Right lung (tissue), 5 donors: ENCODE measurements around the gene MNX1. TPM values are rescaled to one million over a fixed set of nuclear protein-coding genes. Genes with fewer than 3 reads are reported as not detected.

Experiments used
- DNase-seq, 2 donors: peaks; one replicate each; pipeline ENCODE4 v3.0.0-alpha.2; 2013
- polyA plus RNA-seq, 5 donors: library from polyadenylated mRNA; unstranded; fragments of 120-200 nt; gene quantifications; one replicate each; pipeline versions ENCODE4 v1.2.1 to v1.2.3, GENCODE V29; 2013; ENCODE audit warnings: inconsistent platforms in 1 of 5, low replicate concordance in 1 of 5; ENCODE audit not compliant: insufficient read length in 5 of 5, insufficient read depth in 1 of 5

MNX1 gene
- polyA plus RNA-seq, 5 donors: 0.16 to 0.45 (median 0.29) TPM

DNA sequence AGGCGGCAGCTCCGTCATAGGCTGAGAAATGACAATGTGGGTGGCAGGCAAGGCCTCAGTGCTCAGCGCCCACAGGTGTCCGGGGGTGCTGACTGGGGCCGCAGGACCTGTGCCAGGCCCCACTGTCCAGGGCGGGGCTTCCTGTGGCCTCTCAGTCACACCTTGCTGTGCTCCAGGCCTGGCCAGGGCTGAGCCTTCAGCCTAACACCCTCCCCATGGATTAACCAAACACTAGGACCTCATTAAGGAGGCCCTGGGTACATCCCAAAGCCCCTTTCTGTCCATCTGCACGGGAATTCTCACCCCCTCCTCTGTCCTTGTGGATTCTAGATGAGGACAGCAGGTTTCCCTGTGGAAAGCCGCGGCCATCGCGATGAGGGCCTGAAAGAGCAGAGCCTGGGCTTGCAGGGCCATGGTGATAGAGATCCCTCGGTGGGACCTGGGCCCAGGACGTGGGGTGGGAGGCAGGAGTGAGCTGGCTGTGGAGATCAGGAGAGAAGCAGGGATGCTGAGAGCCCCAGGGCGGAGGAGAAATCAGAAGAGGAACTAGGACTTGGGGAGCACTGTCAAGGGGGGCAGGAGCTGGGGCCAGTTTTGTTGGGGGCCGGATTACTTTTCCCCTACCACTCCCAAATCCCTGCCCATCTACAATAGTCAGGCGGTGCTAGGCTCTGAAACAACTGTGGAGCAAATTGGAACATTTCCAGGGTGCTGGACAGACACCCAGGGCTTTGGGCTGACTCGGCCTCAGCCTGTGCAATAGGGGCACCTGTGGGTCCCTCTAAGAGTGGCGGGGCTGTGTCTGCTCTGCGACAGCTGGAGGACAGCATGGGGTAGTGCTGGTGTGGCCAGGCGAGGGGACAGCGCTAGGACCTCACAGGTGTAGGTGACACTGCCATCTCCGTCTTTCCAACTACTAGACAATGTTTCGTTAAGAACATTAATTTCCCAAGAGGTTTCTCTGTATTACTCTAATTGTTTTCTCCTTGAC lies 23.3 kb upstream of the MNX1 start:
- no peak for DNase-seq

DNA sequence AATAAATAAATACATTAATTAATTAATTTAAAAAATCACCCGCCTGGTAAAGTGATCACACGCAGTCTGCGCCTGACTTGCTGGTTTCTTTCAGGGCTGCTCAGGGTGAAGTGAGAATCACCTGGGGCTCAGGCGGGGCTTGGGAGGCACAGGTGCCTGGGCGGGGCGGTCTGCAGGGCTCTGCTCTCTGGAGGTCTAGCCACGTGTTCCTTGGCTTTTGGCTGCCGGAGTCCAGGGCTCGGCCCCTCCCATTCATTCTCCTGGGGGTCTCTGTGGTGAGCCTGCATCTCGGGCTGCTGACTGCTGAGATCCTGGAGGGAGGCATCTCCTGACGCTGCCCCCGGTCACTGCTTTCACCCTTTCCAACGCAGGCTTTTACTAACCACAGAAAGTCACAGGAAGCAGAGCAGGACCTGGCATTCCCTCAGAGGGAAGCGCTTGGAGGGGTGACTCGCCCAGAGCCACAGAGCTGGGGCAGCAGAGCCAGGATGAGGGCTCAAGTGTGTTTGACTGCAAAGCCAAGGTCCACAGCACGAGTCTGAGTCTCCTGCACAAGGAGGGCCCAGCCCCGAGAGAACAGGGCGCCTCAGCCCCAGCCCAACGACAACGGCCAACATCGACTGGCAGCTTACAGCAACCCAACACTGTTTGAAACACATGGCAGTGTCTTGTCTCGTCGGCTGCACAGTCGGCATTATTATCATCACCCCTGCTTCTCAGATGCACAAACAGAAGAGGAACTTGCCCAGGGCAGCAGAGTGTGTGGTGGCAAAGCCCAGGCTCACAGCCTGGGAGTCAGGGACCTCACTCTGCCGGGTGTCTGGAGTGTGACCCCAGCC lies 22.4 kb upstream of the MNX1 start:
- no peak for DNase-seq

DNA sequence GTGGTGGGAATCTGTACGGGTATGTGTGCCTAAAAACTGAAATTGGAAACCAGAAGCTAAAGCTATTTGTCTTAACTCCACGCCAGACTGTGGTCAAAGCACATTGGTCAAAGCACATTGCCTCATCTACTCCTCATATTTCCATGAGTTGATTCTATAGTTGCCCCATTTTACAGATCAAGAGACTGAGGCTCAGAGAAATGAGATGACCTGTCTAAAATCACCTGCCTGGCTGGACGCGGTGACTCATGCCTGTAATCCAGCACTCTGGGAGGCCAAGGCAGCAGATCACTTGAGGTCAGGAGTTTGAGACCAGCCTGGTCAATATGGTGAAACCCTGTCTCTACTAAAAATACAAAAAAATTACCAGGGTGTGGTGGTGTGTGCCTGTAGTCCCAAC lies 21.7 kb upstream of the MNX1 start:
- no peak for DNase-seq

DNA sequence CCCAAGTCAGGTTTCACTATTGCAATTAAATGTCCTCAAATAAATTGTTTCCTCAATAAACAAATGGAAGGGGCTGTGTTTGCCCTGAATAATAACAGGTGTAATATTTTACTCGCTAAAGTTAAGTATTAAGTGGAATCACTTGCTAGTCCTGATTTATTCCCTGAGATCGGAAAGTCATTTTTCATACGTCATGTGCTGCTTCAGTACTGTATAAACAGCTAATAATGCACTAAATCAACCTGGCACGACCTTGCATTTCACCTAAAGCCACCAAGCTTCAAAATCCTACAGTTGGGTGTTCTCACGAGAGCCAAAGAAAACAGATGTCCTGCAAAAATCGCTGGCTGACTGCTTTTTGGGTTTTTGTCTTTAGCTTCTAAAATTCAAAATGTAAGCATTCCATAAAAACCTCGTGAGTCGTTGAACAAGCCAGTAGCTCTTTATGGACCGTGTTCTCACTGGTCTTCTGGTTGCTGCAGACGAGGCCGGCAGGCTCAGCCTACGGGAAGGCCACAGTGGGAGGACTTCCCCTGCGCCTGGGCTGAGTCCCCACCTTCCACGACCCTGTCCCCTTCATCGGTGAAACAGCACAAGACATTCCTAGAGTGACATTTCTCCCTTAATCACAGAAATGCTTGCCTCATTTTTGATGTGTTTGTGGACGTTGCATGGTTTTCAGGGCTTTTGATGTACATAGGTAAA lies 17.9 kb upstream of the MNX1 start:
- DNase-seq: no peak

DNA sequence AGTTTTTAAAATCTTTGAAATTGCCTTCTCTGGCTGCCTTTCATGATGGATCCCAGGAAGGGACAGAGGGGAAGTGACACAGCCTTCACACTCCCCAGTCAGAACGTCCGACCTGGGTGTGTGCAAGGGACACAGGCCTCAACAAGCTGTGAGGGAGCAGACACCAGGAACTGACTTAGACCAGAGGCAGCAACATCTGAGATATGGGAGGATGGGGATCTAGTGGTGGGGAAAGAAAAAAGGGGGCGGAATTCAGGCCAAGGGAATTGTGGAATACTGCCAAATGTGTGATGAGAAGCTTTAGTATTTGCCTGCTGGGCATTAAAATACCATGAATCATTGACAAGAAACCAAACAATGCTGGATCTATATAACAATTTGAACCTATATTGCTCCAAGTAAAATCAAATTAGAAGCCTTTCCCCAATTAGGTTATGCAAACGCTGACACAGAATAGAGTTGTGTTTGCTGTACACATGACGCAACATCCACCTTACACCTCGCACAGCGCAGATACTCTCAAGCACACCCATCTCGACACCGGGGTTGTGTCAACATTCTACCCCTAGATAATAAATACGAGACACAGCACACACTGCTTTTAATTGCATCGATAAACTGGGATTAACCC lies 17.2 kb upstream of the MNX1 start:
- no peak for DNase-seq

DNA sequence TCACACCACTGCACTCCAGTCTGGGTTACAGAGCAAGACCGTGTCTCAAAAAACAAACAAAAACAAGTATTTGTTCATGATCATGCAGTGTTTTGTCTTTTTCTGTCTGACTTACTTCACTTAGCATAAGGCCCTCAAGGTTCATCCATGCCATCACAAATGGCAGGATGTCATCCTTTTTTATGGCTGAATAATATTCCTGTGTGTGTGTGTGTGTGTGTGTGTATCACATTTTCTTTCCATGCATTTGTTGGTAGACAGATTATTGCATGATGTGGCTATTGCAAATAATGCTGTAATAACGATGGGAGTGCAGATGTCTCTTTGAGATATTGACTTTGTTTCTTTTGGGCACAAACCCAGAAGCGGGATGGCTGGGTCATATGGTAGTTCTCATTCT lies 14.3 kb upstream of the MNX1 start:
- no peak for DNase-seq

DNA sequence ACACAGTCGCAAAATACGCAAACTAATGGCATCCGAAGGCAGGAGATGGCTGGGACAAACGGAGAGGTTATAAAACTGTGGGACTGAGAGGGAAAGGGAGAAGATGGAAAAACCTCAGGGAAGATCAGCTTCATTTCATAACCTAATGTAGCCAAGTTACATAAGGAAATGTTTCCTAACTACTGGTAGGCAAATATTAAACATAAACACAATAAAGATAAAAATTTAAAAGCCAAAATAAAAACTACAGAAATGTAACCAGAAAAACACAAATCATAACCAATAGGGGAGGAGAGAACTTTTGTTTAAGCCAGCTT lies 13.1 kb upstream of the MNX1 start:
- no peak for DNase-seq

DNA sequence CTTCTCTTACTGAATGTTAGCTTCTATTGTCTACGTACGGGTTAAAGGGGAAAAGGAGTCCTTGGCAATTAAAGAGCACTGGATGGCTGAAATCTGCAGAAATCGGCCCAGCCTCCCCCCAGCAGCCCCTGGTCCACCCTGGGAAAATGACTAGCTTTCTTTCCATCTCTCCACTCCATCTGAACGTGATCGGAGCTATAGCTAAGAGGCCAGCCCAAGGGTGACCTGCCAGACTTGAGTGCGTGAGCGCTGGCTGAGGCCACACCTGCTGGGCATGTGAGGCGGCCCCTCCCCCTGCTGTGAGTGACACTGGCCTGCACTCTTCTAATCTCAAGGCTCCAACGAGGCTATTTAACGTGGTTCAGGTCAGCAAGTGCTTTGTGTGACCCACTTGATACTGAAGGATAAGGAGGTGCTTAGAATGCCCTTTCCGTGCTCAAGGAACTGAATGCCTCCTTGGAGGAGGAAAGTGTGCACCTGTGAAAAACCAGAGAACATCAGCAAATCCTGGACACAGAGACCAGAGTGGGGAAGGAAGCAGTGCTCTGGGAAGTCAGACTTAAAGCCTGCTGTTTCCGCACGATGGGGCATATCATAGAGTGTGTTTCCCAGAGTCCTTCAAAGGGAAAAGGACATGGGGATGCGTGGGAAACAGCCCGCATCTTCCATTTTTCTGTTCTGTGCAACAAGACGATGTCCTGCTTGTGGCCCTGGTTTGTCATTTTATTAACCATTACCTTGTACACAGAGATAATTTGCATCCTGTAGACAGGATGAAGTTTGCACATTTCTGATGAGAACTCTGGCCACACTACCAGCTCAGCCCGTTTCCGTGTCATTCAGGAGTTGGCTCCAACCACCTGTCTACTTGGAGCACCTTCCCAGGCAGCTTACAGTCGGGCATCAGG lies 12.5 kb upstream of the MNX1 start:
- DNase-seq: no peak

DNA sequence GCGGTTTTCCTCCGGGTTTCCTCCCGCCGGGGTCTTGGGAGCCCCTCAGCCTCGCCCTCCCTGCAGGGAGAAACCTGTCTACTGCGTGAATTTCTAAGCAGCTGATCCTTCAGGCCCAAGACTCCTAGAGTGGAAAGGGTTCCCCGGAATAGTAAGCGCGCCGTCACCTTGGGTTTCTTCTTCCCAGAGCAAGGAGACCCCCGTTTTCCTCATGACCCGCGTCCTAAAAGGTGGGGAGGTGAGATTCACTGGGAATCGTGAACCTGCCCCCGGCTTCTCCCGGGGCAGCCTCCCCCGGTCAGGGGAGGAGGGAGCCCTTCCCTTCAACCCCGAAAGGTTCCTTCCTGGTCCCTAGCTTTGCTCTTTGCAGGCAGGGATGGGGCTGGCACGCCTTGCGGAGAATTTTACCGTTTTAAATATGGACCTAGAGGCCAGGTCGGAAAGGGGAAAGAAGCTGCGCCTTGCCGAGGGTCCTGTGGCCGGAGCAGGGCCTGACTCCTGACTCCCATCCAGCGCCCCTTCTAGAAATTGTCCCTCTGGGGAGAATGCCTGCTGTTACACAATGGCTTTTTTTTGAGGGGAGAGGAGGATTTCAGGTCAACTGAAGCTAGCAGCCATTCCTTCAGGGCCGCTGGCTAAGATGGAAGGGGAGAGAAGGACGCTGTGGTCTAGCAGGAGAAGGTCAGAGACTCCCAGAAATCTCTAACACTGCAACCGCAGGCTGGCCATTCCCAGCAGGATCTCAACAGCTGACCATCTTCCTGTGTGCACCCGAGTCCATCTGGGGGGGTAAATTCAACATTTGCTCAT lies 11.6 kb upstream of the MNX1 start:
- DNase-seq: no peak

DNA sequence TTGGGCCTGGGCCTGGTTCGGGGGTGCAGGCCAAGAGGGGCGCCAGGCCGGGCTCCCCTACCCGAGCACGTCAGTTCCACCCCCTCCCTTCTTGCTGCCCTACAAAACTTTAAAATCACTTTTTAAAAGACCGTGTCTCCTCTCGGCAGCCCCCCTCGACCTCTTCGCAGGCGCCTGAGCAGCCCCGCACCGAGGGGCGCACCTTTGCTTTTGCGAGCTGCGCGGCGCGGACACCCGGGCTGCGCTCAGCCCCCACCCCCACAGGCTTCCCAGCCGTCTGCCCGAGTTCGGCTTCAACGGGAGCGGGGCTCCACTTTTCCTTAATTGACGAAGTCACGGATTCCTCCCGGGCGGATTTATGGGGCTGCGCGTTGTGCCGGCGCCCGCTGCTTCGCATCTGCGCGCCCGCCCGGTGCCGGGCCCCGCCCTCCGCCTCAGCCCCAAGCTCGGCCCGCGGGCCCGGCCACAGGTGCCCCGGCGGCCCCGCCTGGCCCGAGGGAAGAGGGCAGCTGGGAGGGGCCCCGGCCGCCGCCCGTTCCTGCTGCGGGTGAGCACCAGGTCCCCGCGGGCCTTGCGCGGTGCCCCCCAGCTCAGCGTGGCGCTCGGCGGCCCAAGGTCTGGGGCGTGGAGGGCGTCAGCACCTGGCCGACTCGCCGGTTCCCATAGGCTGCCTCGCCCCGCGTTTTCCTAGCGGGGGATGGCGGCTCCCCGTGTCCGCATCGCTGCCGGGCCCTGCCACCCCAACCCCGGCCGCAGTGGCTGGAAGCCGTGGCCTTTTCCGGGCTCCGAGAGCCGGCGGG lies 10.8 kb upstream of the MNX1 start:
- no peak for DNase-seq

DNA sequence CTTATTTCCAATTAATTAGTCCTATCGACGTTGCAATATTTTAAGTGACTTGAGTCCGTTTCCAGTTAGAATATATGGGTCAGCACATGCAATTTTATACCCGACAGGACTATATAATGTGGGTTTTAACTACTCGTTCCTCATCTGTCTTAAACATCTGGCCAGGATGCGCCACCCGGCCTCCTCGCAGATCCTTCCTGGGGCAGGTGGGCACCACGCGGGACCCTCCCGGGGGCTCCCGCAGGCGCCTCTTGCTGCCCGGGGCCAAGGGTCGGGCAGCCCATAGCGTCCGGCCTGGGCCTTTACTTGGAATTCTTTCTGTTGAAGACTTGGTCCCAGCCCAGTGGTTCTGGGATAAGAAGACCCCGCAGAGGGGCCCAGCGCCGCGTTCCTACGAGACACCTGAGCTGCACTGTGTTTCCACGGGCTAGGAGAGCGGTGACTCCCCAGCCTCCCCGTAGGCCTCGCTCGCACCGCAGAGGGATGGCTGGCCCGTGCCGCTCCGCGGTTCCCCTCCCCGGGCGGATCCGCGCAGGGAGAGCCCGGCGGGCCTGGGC lies 10.1 kb upstream of the MNX1 start:
- DNase-seq: no peak

DNA sequence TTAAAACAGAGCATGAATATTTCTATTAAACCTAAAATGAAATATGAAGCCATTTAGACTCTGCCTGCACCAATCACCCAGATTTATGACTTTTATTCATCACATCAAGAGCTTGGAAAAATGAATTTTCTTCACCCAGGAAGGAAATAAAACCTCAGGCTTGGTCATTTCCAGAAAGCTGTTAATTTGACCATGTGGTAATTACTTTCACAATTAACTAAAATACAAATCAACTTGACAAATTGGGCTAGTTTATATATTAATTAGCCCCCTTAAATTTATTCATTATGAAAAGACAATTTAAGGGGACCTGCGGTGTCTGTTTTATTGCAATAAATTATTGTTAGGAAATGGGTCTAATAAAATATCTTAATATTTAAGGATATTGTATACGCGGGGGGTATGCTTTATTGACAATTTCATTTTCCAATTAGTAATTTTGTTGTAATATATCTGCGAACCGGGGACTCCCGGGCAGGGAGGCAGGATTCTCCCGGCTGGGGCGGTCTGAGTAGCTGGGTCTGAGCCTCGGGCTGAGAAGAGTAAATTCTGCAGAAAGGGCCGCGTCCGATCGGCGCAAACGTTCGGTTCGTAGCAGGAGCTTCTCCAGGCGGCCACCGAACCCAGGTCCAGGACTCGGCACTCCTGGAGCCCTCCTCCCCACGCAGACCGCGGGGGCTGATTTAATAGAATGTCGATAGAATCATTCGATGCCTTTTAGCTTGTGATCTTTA lies 9.4 kb upstream of the MNX1 start:
- DNase-seq: no peak

DNA sequence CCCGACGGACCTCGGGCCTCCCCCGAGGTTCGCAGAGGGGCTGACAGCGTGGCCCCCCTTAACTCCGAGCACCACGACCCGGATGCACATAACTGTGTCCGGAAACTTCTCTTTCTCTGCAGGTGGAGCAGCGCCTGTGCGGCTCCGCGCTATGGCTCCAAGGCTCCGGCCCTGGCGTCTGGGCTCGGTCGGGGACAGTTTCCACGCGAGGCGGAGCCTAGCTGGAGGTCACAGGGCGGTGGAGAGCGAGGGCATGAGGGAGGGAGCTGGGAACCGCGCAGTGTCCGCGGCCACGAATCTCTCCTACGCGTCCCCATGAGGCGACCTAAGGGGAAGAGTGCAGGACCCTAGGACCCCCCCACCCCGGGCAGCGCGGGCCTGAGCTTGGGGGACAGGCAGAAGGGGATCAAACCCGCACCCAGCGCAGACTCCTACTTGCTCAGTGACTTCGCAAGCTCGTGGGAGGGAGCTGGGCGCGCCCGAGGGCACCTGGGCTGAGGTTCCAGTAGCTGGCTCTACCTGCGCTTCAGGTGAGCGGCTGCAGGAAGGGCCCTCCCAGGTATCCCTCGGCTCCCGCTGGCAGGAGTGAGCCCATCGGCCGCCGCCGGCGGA lies 8.6 kb upstream of the MNX1 start:
- no peak for DNase-seq

DNA sequence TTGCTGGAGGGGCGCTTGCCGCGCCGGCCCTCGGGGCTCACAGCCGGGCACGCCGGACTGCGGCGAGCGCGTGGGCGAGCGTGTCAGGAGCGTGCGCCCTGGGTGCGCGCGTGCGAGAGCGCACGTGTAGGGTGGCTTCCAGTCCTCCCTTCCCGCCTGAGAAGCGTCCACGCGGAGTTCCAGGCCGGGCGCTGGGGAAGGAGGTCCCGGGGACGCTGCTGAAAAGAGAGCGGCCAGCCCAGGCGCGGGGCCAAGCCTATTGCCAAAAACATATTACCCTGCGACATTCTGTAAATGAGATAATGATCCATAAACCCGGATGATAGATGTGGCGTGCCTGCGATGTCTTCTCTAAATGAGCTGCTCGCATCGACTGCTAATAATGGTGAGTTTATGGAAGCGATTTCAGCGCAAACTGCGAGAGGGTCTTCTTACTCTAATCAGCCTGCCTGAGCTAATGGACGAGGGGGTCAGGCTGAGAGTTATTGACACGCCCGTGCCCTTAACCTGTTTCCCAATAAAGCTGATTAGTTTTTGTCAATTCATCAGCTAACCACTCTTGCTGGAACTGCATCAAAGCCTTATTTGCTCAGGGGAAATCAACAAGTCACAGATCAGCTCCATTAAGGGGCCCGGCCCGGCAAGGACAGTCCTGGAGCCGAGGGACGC lies 8.0 kb upstream of the MNX1 start:
- DNase-seq: no peak

DNA sequence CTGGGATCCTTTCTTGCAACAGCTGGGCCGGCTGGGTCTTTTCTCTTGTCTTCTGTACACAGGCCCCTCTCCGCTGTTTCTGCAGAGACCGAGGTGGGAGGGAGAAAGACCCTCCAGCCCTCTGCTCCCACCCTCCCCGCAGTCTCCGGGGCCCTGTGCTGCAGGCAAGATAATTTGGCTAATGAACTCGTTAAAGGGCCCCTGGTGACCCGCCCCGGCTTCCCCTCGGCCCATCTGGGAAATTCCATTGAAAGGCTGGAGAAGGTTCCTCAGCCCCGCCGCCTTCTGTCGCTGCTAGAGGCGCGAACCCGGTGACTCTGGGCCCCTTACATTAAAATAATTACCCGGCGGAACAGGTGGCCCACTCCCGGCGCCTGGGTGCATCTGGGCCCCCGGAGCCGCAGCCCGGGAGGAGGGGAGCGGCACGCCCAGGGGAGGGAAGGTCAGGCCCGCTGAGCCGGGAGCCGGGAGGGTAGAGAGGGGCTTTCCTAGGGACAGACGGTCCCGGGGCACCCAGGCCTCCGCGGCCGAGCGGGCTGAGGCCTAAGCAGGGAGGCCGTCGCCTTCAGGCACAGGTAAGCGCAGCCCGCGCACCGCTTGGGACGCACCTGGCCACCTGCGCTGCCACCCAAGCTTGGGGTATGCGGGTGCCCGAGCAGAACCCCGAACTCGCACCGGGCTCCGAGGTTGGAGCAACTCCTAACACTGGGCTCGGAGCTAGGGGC lies 7.3 kb upstream of the MNX1 start:
- no peak for DNase-seq

DNA sequence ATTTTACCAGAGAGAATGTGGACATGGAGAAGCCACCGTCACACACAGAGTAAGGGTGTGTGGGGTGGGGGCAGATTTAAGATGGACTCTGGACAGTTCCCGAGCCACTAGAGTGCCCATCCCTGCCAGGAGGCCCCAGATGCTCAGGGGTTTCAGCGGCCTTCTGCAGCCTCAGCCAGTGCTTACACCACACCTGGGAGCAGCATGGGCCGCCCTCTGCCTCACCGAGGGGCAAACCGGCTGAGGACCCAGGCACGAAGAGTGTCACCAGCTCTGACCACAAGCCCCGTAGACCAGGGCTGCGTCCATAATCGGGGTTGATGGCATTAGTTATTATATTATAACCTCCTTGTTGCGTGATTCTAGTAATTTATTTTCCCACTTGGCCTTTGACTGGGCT lies 6.7 kb upstream of the MNX1 start:
- no peak for DNase-seq
